ENCODE measurements around the gene DNAH17.

The DNAH17 gene

GRCh38 chr17:78494696-78495330 is 82.4 kb downstream of the DNAH17 start:
- no peak for DNase-seq

- no peak for DNase-seq
Observed at GRCh38 chr17:78493853-78494695, 83.1 kb downstream of the DNAH17 start.

- DNase-seq = peak in 2 of 3 donors; percentile 26 to 46
Observed at GRCh38 chr17:78493450-78493849, 83.7 kb downstream of the DNAH17 start.

GRCh38 chr17:78492116-78492799 is 84.9 kb downstream of the DNAH17 start:
- DNase-seq = no peak

- no peak for DNase-seq
Observed at GRCh38 chr17:78491236-78492115, 85.7 kb downstream of the DNAH17 start.

GRCh38 chr17:78490673-78491072 is 86.5 kb downstream of the DNAH17 start:
- no peak for DNase-seq

GRCh38 chr17:78490156-78490555 is 87.0 kb downstream of the DNAH17 start:
- DNase-seq = no peak

- no peak for DNase-seq
Observed at GRCh38 chr17:78488867-78489634, 88.1 kb downstream of the DNAH17 start.

- no peak for DNase-seq
Observed at GRCh38 chr17:78488156-78488555, 89.0 kb downstream of the DNAH17 start.

- DNase-seq = no peak
Observed at GRCh38 chr17:78486946-78487680, 90.1 kb downstream of the DNAH17 start.

GRCh38 chr17:78486228-78486802 is 90.9 kb downstream of the DNAH17 start:
- no peak for DNase-seq

GRCh38 chr17:78485290-78486168 is 91.7 kb downstream of the DNAH17 start:
- DNase-seq = no peak

- DNase-seq = peak; percentile 37 to 67 (median 64)
Observed at GRCh38 chr17:78484271-78485246, 92.6 kb downstream of the DNAH17 start.

GRCh38 chr17:78479369-78479768 is 97.8 kb downstream of the DNAH17 start:
- DNase-seq = no peak

- DNase-seq = no peak
Observed at GRCh38 chr17:78478757-78479297, 98.4 kb downstream of the DNAH17 start.

GRCh38 chr17:78477913-78478756 is 99.1 kb downstream of the DNAH17 start:
- no peak for DNase-seq

- DNase-seq = no peak
Observed at GRCh38 chr17:78476973-78477372, 100.2 kb downstream of the DNAH17 start.
